HG03442 (cell line): ENCODE data around the gene HCRTR1.

ENCODE experiments used
- ATAC-seq: cut with Tn5 transposase; IDR thresholded peaks from one replicate; pipeline ENCODE4 v1.9.1; 2021; ENCODE audit warnings: mild to moderate bottlenecking, moderate library complexity; ENCODE audit not compliant: unreplicated experiment

HCRTR1 gene

DNA sequence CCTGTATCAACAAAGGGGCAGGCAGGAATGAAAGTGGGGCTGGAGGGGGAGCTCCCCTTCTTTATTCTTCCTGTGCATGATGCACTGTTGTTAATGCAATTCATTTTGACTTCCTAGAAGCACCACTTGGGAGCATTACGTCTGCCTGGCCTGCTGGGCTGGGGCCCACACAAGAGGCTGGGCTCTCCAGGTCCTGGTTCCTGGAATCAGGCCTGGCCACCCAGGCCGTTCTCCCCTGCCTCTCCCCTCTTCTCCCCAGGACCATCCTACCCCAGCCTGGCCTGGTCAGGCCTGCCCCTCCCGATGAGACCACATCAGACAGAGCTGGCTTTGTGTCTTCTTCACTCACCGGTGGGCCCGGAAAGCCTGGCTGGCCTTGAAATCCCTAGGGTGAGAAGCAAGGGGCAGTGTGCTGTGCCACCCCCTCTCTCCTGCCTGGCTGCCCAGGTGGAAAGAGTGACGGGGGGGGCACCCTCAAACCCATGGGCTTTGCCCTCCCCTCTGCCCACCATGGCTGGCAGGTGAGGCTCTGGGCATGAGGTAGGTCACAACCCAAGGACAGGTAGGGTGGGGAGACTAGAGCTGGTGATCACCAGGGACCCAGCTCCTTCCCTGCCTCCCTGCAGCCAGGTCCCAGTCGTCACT, 47.9 kb downstream of the HCRTR1 start:
- ATAC-seq, result no peak

DNA sequence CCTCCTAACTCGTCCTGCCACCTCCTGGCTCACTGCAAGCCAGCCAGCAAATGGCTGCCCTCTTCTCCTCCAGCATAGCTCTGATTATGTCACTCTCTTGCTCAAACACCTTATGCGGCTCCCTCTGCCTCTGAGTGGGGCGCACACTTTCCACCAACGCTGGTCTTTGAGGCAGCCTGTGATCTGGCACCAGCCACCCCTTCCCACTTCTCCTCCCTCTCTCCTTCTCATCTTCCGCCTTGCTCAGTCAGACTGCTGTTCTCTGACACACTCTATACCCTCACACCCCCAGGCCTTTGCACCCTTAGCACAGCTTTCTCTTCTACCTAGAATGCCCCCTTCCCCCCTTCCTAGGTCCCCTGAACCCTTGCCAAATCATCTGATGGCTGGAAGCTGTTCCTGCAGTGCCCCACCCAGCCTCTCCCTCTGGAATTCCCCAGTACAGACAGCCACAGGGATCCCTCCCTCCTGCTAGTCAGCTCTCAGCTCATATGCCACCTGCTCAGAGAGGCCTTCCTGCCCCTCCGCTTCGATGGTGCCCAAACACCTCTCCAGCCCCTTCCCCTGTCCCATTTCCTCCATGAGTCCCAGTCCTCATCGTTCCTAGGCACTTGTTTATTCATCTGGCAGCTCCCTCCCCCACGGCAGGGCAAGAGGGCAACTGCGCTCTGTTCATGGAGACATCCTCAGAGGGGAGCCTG, 48.9 kb downstream of the HCRTR1 start:
- no peak for ATAC-seq

GRCh38 chr1:31667065-31667785, 49.7 kb downstream of the HCRTR1 start:
- ATAC-seq, result no peak

DNA sequence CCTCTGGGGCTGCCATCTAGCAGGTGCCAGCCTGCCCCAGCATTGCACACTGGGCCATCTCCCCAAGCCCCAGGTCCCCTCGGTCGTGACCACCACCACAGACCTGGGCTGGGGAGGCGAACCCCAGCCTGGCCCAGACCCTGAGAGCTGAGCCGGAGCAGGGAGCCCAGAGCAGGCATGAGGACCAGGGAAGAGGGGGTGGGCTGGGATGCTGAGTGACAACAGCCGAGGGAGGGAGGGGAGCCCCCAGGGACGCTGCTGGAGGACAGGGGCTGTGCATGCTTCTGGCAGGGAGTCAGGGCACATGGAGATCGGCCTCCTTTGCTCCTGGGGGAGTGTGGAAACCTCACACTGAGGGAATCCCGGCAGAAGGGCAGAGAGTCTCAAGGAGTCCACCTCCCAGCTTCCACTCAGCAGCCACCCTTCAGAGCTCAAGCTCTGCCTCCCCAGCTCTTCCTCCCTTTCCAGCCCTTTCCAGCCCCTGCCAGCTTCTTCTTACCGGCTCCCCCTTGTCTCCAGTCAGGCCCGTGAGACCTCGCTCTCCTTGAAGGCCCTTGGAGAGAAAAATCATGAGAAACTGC, 50.9 kb downstream of the HCRTR1 start:
- no peak for ATAC-seq

- ATAC-seq, result no peak
Observed at GRCh38 chr1:31669433-31669785, 51.9 kb downstream of the HCRTR1 start.

DNA sequence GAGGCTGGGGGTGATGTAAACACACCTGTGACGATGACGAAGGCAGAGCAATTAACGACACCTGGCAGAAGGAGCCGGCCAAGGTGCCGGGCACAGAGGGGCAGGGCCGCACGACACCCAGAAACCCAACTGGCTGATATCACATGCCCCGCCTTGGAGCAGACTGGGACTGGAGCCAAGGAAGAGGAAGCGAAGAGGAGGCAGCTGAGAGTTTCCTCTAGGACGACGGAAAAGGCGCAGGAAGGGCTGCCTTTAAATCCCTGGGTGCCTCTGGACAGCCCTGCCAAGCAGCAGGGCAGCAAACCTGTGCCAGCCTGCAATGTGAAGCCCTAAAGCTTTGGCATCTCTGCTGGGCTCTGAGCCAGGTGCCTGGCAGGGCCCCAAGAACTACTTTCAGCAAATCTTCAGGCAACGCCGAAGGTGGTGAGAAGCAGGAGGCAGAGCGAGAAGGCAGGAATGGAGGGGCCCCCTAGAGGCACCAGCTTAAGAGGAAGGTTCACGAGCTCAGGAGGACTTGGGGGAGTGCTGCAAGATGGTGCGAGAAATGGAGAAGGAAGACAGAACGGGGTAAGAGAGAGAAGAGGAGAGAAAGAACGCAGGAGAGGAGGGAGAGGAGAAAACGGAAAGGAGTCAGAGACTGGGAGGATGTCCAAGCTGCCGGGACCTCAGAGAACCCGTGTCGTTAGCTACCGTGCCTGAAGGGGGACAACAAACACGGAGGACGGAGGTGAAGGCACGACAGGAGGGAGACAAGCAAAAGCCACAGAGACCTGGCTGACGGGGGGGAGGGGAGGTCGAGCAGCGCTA, 52.5 kb downstream of the HCRTR1 start:
- ATAC-seq, result no peak

DNA sequence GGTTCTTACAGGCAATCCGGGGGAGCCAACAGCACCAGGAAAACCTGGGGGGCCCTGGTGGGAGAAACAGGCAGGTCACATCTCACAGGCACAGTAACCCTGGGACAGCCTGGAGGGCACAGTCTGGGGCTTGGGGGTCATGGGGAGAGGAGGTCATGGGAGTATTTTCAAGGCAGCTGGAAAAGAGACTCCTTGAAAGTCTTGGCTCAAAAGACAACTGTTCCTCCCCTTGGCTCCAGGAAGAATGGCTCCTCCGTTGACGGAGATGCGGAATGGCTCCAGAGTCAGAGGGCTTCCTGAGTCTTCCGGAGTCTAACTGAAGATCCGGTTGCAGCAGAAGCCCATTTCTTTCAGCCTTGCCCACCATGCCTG, 53.1 kb downstream of the HCRTR1 start:
- no peak for ATAC-seq

DNA sequence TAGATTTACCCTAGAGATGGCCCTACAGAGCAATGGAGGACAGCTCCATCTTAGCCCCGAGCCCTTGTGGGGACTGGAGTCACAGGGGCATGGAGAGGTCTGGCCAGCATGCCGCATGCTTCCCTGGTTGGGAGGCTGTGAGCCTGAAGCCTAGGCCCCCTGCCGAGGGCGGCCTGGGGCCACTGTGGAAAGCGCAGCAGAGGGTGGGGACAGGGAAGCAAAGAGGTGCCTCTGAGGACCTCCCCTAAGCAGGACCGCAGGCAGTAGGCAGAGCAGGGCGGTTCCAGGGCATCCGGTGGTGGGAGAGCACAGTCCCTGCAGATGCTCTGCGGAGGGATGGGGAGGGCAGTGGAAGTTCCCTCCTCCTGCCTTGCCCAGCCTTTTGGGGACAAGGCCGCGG, 53.7 kb downstream of the HCRTR1 start:
- no peak for ATAC-seq

GRCh38 chr1:31671561-31672201, 54.2 kb downstream of the HCRTR1 start:
- no peak for ATAC-seq

DNA sequence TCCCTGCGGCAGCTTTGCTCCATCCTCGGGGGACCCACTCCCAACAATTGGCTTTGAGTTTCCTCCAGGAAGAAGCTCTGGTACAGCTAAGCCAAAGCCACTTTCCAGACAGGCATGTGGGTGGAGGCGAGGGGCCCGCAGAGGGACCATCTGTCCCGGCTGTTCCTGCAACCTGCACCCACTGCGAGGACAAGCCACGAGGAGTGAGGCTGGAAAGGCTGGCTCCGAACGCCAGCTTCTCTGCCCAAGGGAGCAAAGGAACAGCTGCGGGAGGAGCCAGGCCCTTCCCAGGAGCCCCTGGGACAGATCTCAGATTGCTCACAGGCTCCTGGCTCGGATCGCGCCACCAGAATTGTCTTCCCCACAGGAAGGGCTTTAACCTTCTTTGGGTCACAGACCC, 55.5 kb downstream of the HCRTR1 start:
- ATAC-seq, result no peak

DNA sequence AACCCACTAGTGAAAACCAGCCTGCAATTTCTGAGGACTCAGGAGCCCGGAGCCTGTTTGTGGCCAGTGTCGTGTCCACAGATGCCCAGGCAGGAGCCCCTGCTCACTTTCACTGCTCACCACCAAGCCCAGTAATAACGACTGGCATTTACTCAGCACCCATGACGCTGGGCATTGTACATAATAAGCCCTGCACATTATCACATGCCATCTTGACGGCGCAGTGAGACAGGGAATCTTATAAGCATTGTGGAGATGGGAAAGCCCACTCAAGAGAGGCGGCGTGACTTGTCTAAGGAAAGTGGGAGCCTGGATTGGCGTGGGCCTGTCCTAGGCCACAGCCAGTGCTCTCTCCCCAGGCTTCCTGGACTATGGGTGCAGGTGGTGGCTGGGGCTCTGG, 55.9 kb downstream of the HCRTR1 start:
- ATAC-seq, result no peak

DNA sequence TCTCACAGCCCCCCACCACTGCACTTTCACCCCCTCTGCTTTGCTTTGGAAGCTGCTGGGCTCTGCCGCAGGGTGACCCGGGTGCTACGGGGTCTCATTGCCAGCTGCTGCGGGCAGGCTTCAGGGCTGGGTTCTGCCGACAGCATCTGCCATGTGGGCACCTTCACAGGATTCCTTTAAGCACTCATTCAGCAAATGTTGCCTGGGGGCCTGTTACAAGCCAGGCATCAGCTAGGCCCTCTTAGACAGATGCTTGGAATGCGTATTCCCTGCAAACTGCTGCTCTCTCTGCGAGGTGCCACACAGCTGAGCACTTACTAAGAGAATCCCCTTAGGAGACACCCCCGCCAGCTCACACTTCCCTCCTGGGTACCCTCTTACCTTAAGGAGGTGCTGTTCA, 57.1 kb downstream of the HCRTR1 start:
- no peak for ATAC-seq

DNA sequence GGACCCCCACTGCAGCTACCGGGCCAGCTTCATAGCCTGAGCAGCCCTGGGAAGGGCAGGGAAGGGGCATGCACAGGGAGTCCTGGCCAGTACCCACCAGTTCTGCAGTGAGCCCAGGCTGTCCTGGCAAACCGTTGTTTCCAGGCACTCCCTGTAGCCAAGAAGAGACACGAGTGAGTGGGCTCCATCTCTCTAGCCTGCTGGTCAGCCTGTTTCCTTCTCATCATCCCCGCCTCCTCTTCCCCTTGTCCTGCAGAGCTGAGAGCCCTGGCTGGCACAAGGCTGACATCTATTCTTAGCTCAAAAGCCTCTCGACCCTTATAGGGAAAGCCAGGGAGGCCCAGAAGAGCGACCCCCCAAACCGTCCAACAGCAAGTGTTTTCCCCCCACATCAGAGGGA, 57.7 kb downstream of the HCRTR1 start:
- no peak for ATAC-seq

DNA sequence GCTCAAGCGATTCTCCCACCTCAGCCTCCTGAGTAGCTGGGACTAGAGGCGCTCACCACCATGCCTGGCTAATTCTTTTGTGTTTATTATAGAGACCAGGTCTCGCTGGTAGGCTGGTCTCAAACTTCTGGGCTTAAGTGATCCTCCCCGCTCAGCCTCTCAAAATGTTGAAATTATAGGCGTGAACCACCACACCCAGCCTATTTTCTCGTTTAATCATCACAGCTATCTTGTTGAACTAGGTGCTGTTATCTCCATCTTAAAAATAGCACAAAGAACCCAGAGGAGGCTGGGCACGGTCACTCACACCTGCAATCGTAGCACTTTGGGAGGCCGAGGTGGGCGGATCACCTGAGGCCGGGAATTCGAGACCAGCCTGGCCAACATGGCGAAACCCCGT, 58.3 kb downstream of the HCRTR1 start:
- ATAC-seq, result no peak
